Measurements from ENCODE around the gene FAM168A.
"Not testable (repeated sequence)": the region's sequence is repeated elsewhere in the genome, so short reads cannot be mapped to it uniquely, and the experiment has no call there.

FAM168A gene

GRCh38 chr11:73592640-73593039 is 5.3 kb downstream of the FAM168A start:
- DNase-seq, result no peak

GRCh38 chr11:73591743-73592142 is 6.2 kb downstream of the FAM168A start:
- DNase-seq, result no peak

- DNase-seq, result no peak
These were observed 6.9 kb downstream of the FAM168A start for GRCh38 chr11:73590991-73591390.

- DNase-seq, result no peak
These were observed 11.1 kb downstream of the FAM168A start for GRCh38 chr11:73586791-73587190.

- no peak for DNase-seq
These were observed 11.9 kb downstream of the FAM168A start for GRCh38 chr11:73585834-73586575.

- no peak for DNase-seq
These were observed 13.1 kb downstream of the FAM168A start for GRCh38 chr11:73584831-73585230.

GRCh38 chr11:73582653-73583052 is 15.3 kb downstream of the FAM168A start:
- DNase-seq, result no peak

GRCh38 chr11:73580749-73581148 is 17.2 kb downstream of the FAM168A start:
- not testable (repeated sequence) for DNase-seq

GRCh38 chr11:73579641-73580434 is 18.1 kb downstream of the FAM168A start:
- DNase-seq, result no peak

GRCh38 chr11:73578592-73579185 is 19.2 kb downstream of the FAM168A start:
- DNase-seq, result no peak

GRCh38 chr11:73577496-73577917 is 20.4 kb downstream of the FAM168A start:
- no peak for DNase-seq

GRCh38 chr11:73576185-73576614 is 21.7 kb downstream of the FAM168A start:
- DNase-seq, result no peak

GRCh38 chr11:73571982-73572381 is 25.9 kb downstream of the FAM168A start:
- DNase-seq, result not testable (repeated sequence)

GRCh38 chr11:73570415-73571114 is 27.3 kb downstream of the FAM168A start:
- no peak for DNase-seq

GRCh38 chr11:73566977-73567755 is 30.7 kb downstream of the FAM168A start:
- no peak for DNase-seq

GRCh38 chr11:73566422-73566821 is 31.5 kb downstream of the FAM168A start:
- DNase-seq, result no peak

- no peak for DNase-seq
These were observed 32.1 kb downstream of the FAM168A start for GRCh38 chr11:73565804-73566203.

- DNase-seq, result no peak
These were observed 33.0 kb downstream of the FAM168A start for GRCh38 chr11:73564903-73565302.

GRCh38 chr11:73563539-73564200 is 34.2 kb downstream of the FAM168A start:
- DNase-seq, result no peak

GRCh38 chr11:73559743-73560142 is 38.2 kb downstream of the FAM168A start:
- DNase-seq, result no peak

- no peak for DNase-seq
These were observed 40.9 kb downstream of the FAM168A start for GRCh38 chr11:73556966-73557365.

- DNase-seq, result no peak
These were observed 42.3 kb downstream of the FAM168A start for GRCh38 chr11:73555615-73556014.
